Activated naive CD8-positive, alpha-beta T cell treated with anti-CD3 and anti-CD28 coated beads, Interleukin-2, amount 10 ng/mL, durations not matched to agents 7 days and 5 days (primary cell): ENCODE data around the gene XKR7. TPM values are rescaled to one million over a fixed set of nuclear protein-coding genes. Genes with fewer than 3 reads are reported as not detected.
A peak's percentile ranks its signal among the peaks of the same experiment; 100 is the strongest.

ENCODE experiments used
- ATAC-seq: fragments of 150-1000 bp; cut with Tn5 transposase; one replicate; pipeline ENCODE4 v1.10.0; 2021; ENCODE audit warnings: low read depth, moderate library complexity
- POLR2A ChIA-PET: fragments of 350-600 bp; sonication (Branson Sonifier 250); formaldehyde crosslinking; loops from one replicate; lab custom pipeline; 2021; ENCODE audit warnings: antibody characterized with exemption; lab: Charles Lee
- DNase-seq: peaks from one replicate; pipeline ENCODE4 v3.0.0; 2021
- H3K27ac Mint-ChIP-seq: one replicate; pipeline ENCODE4 v1.8.0; 2022; ENCODE audit warnings: mild to moderate bottlenecking, mixed read lengths
- H3K27me3 Mint-ChIP-seq: one replicate; pipeline ENCODE4 v1.8.0; 2022; ENCODE audit warnings: mild to moderate bottlenecking, moderate library complexity, mixed read lengths
- H3K36me3 Mint-ChIP-seq: one replicate; pipeline ENCODE4 v1.8.0; 2021; ENCODE audit warnings: mild to moderate bottlenecking, mixed read lengths
- H3K4me1 Mint-ChIP-seq: one replicate; pipeline ENCODE4 v1.8.0; 2021; ENCODE audit warnings: mixed read lengths
- H3K4me3 Mint-ChIP-seq: one replicate; pipeline ENCODE4 v1.8.0; 2022; ENCODE audit warnings: mild to moderate bottlenecking, moderate library complexity, mixed read lengths
- H3K9me3 Mint-ChIP-seq: one replicate; pipeline ENCODE4 v1.8.0; 2021; ENCODE audit warnings: mixed read lengths
- total RNA-seq, 2 experiments: library from RNA; stranded (reverse); gene quantifications; one replicate each; pipeline ENCODE4 v1.2.3, GENCODE V29; 2021

The XKR7 gene
- total RNA-seq, 2 experiments from 2014 or later, result not detected

DNA sequence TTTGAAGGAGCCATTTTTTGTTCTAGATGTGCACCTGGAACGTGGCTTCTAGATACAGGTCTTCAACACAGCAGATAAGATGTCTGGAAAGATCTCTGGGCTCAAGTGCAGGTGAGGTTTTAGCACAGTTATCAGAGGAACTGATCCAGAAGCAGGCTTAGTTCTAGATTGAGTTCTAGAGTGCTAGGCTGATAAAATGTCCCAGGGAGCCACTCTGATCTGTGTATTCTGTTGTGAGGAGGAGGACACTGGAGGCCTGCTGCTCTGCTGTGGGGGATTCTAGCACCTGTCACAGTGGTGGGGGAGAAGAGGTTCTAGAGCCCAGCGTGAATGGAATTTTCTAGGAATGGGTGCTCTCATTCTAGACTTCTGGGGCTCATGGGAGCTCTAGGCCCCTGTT, 30.3 kb downstream of the XKR7 start:
- Mint-ChIP-seq H3K36me3 (no peaks in the 10 kb centered on the region), H3K4me1 (no peaks in the 10 kb centered on the region), H3K27ac (no peak overlapping the region), H3K27me3 (peaks cover 27% of the 10 kb centered on the region), H3K9me3 (no peaks in the 10 kb centered on the region), H3K4me3 (no peak overlapping the region)
- no peak for ATAC-seq
- POLR2A ChIA-PET, result no interaction called here
- no peak for DNase-seq

DNA sequence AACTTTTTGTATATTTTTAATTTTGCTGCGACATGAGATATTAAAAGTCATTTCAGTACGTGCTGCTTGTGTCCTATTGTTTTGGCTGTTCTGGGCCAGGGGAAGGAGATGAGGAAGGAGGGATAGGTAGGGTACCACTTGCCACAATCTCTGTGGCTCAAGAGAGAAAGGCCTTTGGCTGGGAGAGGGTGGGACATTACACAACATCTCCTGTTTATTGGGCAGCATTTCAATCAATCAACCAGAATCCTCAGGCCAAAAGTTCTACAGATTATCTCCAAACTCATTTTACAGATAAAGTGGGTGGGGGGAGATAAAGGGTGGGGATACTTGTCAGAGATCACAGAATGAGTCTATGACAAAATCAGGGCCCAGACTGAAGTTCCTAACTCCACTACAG, 35.4 kb downstream of the XKR7 start:
- no peak overlapping the region for H3K4me3 Mint-ChIP-seq
- peaks cover 8% of the 10 kb centered on the region for H3K27me3 Mint-ChIP-seq
- H3K4me1 Mint-ChIP-seq, result peaks cover 9% of the 10 kb centered on the region
- ATAC-seq, result no peak
- H3K36me3 Mint-ChIP-seq, result no peaks in the 10 kb centered on the region
- H3K27ac Mint-ChIP-seq, result no peak overlapping the region
- POLR2A ChIA-PET, result no interaction called here
- no peak for DNase-seq
- H3K9me3 Mint-ChIP-seq, result no peaks in the 10 kb centered on the region

DNA sequence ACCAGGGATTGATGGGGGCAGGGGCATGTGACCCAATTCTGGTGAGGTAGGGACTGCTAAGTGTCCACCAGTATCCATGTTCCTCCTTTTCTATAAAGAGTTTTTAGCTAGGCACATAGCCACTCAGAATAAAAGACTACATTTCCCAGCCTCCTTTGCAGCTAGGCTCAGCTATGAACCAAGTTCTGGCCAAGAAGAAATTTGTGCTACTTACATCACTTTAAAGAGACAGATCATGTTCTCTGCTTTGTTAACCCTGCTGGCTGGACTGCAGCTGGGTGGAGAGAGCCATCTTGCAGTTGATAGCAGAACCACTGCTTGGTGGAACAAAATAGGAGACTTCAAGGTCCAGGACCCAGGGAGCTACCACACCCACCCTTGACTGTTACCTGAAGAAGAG, 37.0 kb downstream of the XKR7 start:
- peaks cover 9% of the 10 kb centered on the region for H3K27me3 Mint-ChIP-seq
- no peaks in the 10 kb centered on the region for H3K36me3 Mint-ChIP-seq
- H3K9me3 Mint-ChIP-seq, result no peaks in the 10 kb centered on the region
- POLR2A ChIA-PET, result interaction anchor here (0.9 kb wide), 1 partner anchor 53 kb away, joined by 3 read pairs; the partner anchor contains the start of gene PDRG1
- H3K27ac Mint-ChIP-seq, result no peak overlapping the region
- no peak overlapping the region for H3K4me3 Mint-ChIP-seq
- peaks cover 9% of the 10 kb centered on the region for H3K4me1 Mint-ChIP-seq
- ATAC-seq (no peak), DNase-seq (no peak)

DNA sequence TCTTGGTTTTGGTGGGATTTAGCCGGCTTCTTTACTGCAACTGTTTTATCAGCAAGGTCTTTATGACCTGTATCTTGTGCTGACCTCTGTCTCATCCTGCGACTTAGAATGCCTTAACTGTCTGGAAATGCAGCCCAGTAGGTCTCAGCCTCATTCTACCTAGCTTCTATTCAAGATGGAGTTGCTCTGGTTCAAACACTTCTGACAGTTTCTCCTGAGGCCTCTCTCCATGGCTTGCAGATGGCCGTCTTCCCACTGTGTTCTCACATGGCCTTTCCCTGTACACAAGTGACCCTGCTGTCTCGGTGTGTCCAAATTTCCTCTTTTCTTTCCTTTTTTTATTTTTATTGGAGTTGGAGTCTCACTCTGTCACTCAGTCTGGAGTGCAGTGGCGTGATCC, 38.1 kb downstream of the XKR7 start:
- Mint-ChIP-seq H3K27ac (no peak overlapping the region), H3K9me3 (no peaks in the 10 kb centered on the region), H3K36me3 (no peaks in the 10 kb centered on the region), H3K4me1 (peaks cover 9% of the 10 kb centered on the region), H3K4me3 (no peak overlapping the region), H3K27me3 (peaks cover 11% of the 10 kb centered on the region)
- ATAC-seq (no peak), DNase-seq (no peak)
- POLR2A ChIA-PET, result no interaction called here

DNA sequence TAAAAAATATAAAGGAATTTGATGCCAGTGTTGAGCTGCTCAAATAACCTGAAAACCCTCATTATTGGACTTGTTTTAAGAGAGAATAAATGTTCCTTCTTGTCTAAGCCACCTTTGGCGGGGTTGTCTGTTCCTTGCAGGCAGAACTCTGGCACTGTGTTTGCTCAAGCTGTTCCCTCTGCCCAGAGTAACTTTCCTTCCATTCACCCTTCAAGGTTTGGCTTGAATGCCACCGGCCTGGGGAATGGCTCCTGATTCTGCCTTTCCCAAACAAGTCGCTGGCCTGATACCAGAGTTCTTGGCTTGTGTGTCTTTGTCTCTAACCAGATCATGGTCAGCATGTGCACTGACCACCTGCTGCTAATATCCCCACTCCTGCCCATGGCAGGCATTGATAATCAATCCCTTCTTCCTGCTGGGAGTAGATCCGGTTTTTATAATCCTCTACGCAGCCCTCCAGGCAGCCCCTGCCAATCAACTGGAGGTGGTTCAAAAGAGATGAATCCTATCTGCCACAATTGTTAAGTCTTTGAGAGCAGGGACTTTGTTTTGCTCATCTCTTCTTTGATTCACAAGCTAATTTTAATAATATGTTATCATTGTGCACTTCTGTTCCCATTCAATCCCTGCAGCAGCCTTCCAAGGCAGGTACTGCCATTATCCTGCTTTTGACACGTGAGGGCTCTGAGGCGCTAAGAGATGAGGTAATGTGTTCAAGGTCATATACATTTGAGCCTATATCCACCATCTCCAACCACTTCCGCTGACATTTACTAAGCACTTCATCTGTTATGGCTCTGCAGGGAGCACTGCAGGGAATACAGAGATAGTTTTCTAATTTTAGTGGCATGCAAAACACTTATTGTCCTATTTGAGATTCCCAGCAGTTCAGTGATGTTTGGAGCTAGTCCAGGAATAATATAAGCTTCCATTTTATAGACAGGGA, 39.2 kb downstream of the XKR7 start:
- POLR2A ChIA-PET, result no interaction called here
- Mint-ChIP-seq H3K27ac (no peak overlapping the region), H3K4me1 (peaks cover 9% of the 10 kb centered on the region), H3K9me3 (no peaks in the 10 kb centered on the region), H3K36me3 (no peaks in the 10 kb centered on the region), H3K27me3 (peaks cover 14% of the 10 kb centered on the region), H3K4me3 (no peak overlapping the region)
- ATAC-seq (no peak), DNase-seq (no peak)

DNA sequence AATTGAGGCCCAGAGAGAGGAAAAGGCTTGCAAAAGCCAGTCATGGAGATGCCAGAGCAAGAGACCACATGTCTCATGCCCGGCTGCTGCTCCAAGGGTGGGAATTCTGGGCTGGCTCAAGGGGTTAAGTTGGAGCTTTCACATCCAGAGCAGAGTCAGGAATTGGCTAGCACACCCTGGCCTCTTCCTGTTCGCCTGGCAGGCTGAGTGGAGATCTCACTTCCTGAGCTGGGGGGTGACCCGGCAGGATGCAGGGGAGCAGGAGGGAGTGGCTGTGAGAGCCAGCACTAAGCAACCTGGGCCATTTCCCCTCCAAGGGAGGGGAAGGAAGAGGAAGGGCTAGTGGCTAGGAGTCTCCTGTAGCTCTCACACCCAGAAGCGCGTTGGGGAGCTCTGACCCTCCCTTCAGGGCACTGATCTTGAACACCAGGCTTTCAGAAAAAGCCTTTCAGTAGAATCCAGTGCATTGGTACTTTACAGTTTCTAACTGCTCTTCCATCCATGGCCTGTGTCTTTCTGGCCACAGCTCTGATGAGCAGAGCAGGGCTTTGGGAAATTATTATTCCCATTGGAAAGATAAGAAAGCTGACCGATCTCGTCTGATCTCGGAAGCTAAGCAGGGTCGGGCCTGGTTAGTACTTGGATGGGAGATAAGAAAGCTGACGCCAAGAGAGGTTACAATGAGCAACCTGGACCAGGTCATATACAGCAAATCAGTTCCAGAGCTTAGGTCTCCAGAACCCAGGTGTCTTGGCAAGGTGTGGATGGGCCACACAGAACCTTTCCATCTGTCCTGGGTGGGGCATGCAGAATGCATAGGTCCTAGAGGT, 40.1 kb downstream of the XKR7 start:
- ATAC-seq, result peak; percentile 79
- H3K9me3 Mint-ChIP-seq, result no peaks in the 10 kb centered on the region
- peaks cover 14% of the 10 kb centered on the region for H3K27me3 Mint-ChIP-seq
- H3K36me3 Mint-ChIP-seq, result no peaks in the 10 kb centered on the region
- no peak overlapping the region for H3K4me3 Mint-ChIP-seq
- POLR2A ChIA-PET, result no interaction called here
- H3K4me1 Mint-ChIP-seq, result peaks cover 9% of the 10 kb centered on the region
- DNase-seq, result no peak
- H3K27ac Mint-ChIP-seq, result no peak overlapping the region

DNA sequence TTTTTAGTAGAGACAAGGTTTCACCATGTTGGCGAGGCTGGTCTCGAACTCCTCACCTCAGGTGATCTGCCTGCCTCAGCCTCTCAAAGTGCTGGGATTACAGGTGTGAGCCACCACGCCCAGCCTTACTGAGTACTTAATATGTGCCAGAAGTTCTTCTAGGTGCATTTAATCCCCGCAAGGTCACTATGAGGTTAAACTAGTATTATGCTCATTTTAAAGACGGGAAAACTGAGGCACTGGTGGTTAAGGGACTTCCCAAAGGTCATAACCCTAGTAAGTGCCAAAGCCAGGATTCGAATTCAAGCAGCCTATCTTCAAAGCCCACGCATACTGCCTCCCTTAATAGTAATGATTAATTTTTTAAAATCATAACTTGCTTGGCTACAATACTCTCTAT, 41.6 kb downstream of the XKR7 start:
- POLR2A ChIA-PET, result no interaction called here
- DNase-seq (no peak), ATAC-seq (no peak)
- Mint-ChIP-seq H3K9me3 (no peaks in the 10 kb centered on the region), H3K36me3 (no peaks in the 10 kb centered on the region), H3K27me3 (peaks cover 18% of the 10 kb centered on the region), H3K4me1 (peaks cover 9% of the 10 kb centered on the region), H3K27ac (no peak overlapping the region), H3K4me3 (no peak overlapping the region)

DNA sequence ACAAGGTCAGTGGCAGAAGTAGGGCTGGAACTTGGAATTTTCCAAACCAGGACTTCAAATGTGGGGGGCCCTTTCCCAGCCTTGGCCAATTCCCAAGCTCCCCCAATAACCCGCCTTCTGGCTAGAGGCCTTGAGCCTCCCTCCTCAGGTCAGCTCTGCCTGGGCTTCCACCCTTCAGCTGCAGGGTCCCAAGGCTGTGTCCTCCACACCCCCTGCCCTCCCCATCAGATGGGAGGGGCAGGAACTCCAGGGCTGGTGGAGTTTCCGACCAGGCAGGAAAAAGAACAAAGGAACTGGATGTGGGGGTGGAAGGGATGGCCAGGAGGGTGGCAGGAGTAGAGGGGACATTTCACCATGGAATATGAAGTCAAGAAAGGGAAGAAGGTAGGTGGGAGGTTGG, 42.1 kb downstream of the XKR7 start, which contains the start of gene CCM2L:
TSS of gene CCM2L (plus strand) at position 338 of the 400 bp plus-strand sequence. CDS start at position 355, 17 bp downstream.
- POLR2A ChIA-PET, result interaction anchor here (0.6 kb wide), 1 partner anchor 411 kb away, joined by 3 read pairs; no protein-coding TSS in a partner anchor
- H3K27me3 Mint-ChIP-seq, result peaks cover 23% of the 10 kb centered on the region
- no peaks in the 10 kb centered on the region for H3K36me3 Mint-ChIP-seq
- DNase-seq (no peak), ATAC-seq (no peak)
- H3K4me3 Mint-ChIP-seq, result no peak within 1 kb of the TSS
- H3K9me3 Mint-ChIP-seq, result no peaks in the 10 kb centered on the region
- no peak within 1 kb of the TSS for H3K27ac Mint-ChIP-seq
- H3K4me1 Mint-ChIP-seq, result peaks cover 9% of the 10 kb centered on the region

DNA sequence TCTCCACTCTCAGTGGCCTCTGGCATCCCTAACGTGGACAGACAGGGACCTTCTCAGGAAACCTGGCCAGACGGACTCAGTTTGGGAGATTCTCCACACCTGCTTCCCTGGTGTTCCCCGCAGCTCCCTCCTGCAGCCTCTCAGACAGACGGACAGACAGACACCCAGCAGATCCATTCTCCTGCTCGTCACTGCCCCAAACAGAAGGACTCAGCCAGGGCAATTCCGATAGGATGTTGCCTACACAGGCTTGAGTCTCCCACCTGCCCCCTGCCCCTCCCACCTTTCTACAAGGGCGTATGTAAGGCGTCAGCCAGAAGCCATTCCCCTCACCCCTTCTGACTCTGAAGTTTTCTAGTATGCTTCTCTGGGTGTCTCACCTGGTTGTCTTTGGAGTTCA, 42.7 kb downstream of the XKR7 start:
- Mint-ChIP-seq H3K9me3 (no peaks in the 10 kb centered on the region), H3K4me3 (no peak overlapping the region), H3K36me3 (no peaks in the 10 kb centered on the region), H3K27ac (no peak overlapping the region), H3K27me3 (peaks cover 26% of the 10 kb centered on the region), H3K4me1 (peaks cover 9% of the 10 kb centered on the region)
- POLR2A ChIA-PET, result no interaction called here
- DNase-seq (no peak), ATAC-seq (no peak)

DNA sequence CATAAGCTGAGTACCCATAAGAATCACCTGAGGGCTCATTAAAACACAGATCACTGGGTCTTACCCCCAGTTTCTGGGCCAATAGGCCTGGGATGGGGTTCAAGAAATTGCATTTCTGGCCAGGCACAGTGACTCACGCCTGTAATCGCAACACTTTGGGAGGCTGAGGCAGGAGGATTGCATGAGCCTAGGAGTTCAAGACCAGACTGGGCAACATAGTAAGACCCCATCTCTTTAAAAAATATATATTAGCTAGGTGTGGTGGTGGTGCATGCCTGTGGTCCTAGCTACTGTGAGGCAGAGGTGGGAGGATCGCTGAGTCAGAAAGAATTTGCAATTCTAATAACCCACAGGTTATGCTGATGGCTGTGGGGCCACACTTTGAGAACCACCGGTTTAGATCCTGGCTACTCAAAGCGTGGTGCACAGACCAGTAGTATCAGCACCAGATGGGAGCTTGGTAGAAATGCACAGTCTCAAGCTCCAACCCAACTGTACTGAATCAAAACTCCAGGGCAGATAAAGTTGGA, 44.3 kb downstream of the XKR7 start:
- H3K4me1 Mint-ChIP-seq, result peaks cover 9% of the 10 kb centered on the region
- H3K27me3 Mint-ChIP-seq, result peaks cover 30% of the 10 kb centered on the region
- H3K4me3 Mint-ChIP-seq, result no peak overlapping the region
- DNase-seq (no peak), ATAC-seq (no peak)
- POLR2A ChIA-PET, result no interaction called here
- no peaks in the 10 kb centered on the region for H3K36me3 Mint-ChIP-seq
- H3K9me3 Mint-ChIP-seq, result no peaks in the 10 kb centered on the region
- H3K27ac Mint-ChIP-seq, result no peak overlapping the region

DNA sequence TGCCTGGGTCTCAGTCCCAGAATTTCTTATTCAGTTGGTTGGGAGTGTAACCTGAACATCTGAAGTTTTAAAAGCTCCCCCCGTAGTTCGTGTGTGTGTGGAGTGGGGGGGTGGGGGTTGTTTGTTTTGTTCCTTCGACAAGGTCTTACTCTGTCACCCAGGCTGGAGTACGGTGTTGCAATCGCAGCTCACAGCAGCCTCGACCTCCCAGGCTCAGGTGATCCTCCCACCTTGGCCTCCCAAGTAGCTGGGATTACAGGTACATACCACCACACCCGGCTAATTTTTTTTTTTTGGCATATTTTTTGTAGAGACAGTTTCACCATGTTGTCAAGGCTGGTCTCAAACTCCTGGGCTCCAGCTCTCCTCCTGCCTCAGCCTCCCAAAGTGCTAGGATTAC, 45.4 kb downstream of the XKR7 start:
- H3K27me3 Mint-ChIP-seq, result peaks cover 40% of the 10 kb centered on the region
- H3K9me3 Mint-ChIP-seq, result no peaks in the 10 kb centered on the region
- POLR2A ChIA-PET, result no interaction called here
- H3K4me3 Mint-ChIP-seq, result no peak overlapping the region
- ATAC-seq (no peak), DNase-seq (no peak)
- H3K36me3 Mint-ChIP-seq, result no peaks in the 10 kb centered on the region
- H3K4me1 Mint-ChIP-seq, result peaks cover under 1% of the 10 kb centered on the region
- no peak overlapping the region for H3K27ac Mint-ChIP-seq

DNA sequence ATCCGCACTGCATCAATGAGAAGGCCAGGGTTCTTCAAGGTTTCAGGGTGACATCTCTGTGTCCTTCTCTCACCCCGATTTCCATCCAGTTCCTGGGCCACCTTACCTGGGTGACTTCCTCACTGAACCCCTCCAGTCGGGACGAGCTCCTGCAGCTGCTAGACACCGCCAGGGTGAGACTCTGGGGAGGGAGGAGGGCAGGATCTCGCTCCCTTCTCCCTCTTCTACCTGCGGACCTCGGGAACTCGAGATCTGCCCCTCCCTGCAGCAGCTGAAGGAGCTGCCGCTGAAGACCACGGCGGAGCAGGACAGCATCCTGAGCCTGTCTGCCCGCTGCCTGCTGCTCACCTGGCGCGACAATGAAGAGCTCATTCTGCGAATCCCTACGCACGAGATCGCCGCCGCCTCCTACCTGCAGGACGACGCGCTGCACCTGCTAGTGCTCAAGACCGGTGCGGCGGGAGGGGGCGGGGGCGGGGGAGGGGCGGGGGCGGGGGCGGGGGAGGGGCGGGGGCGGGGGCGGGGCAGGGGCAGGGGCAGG, 49.8 kb downstream of the XKR7 start:
- peak; percentile 49 for DNase-seq
- Mint-ChIP-seq H3K27ac (no peak overlapping the region), H3K36me3 (peaks cover 3% of the 10 kb centered on the region), H3K4me1 (peaks cover 12% of the 10 kb centered on the region), H3K9me3 (no peaks in the 10 kb centered on the region), H3K27me3 (peaks cover 68% of the 10 kb centered on the region), H3K4me3 (peak overlapping the region; percentile 62)
- POLR2A ChIA-PET, result no interaction called here
- peak; percentile 46 for ATAC-seq
